Measurements from ENCODE around the gene KIRREL1.

GRCh38 chr1:158049853-158050252 lies 56.4 kb downstream of the KIRREL1 start:
- TF ChIP-seq, protein P1, sequence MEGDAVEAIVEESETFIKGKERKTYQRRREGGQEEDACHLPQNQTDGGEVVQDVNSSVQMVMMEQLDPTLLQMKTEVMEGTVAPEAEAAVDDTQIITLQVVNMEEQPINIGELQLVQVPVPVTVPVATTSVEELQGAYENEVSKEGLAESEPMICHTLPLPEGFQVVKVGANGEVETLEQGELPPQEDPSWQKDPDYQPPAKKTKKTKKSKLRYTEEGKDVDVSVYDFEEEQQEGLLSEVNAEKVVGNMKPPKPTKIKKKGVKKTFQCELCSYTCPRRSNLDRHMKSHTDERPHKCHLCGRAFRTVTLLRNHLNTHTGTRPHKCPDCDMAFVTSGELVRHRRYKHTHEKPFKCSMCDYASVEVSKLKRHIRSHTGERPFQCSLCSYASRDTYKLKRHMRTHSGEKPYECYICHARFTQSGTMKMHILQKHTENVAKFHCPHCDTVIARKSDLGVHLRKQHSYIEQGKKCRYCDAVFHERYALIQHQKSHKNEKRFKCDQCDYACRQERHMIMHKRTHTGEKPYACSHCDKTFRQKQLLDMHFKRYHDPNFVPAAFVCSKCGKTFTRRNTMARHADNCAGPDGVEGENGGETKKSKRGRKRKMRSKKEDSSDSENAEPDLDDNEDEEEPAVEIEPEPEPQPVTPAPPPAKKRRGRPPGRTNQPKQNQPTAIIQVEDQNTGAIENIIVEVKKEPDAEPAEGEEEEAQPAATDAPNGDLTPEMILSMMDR (IDR thresholded peaks at IDR 0.05 in 8 of 11, conservative IDR thresholded peaks at IDR 0.05 in 3 of 11): no peak
- TF ChIP-seq POLR2AphosphoS5 (IDR thresholded peaks at IDR 0.05) (no peak), POLR2A (IDR thresholded peaks at IDR 0.05) (no peak)

Measured in spleen (tissue), 7 donors.